WTC11 (cell line): ENCODE measurements around the gene RNASEL. TPM values are rescaled to one million over a fixed set of nuclear protein-coding genes. Genes with fewer than 3 reads are reported as not detected.

Experiments
- ATAC-seq: fragments of 200-7000 bp; cut with Tn5 transposase; 2 replicates; pipeline ENCODE4 v1.10.0; 2021; ENCODE audit warnings: mild to moderate bottlenecking, moderate library complexity
- CTCF ChIA-PET: fragments of 300-600 bp; sonication (Branson Sonifier 250); formaldehyde crosslinking; loops from one replicate; lab custom pipeline; 2021; ENCODE audit warnings: antibody characterized with exemption; lab: Charles Lee
- POLR2A ChIA-PET: fragments of 350-600 bp; sonication (Branson Sonifier 250); formaldehyde crosslinking; loops from one replicate; lab custom pipeline; 2021; ENCODE audit warnings: antibody characterized with exemption; lab: Charles Lee
- DNase-seq: peaks from one replicate; pipeline ENCODE4 v3.0.0; 2021; ENCODE audit warnings: low spot score
- H3K27ac Mint-ChIP-seq: 2 replicates; pipeline ENCODE4 v1.8.0; 2021; ENCODE audit warnings: mixed read lengths
- H3K27me3 Mint-ChIP-seq: 2 replicates; pipeline ENCODE4 v1.8.0; 2021; ENCODE audit warnings: low read depth, mild to moderate bottlenecking, moderate library complexity, mixed read lengths
- H3K36me3 Mint-ChIP-seq: 2 replicates; pipeline ENCODE4 v1.8.0; 2021; ENCODE audit warnings: mixed read lengths
- H3K4me1 Mint-ChIP-seq: 2 replicates; pipeline ENCODE4 v1.8.0; 2022; ENCODE audit warnings: mixed read lengths
- H3K4me3 Mint-ChIP-seq: 2 replicates; pipeline ENCODE4 v1.8.0; 2021; ENCODE audit warnings: mild to moderate bottlenecking, moderate library complexity, mixed read lengths
- H3K9me3 Mint-ChIP-seq: 2 replicates; pipeline ENCODE4 v1.8.0; 2021; ENCODE audit warnings: mixed read lengths
- E2F5 ChIP-seq: sonication (generic); formaldehyde crosslinking; IDR thresholded peaks from 2 replicates; pipeline ENCODE4 v1.8.1; 2022; ENCODE audit warnings: mild to moderate bottlenecking, moderate library complexity, missing genetic modification reagents
- GABPB1 ChIP-seq: sonication (generic); formaldehyde crosslinking; IDR thresholded peaks from 2 replicates; pipeline ENCODE4 v1.8.1; 2023; ENCODE audit warnings: mild to moderate bottlenecking, missing genetic modification reagents
- GTF2I ChIP-seq: fragments of 250-450 bp; sonication (Bioruptor Pico); conservative IDR thresholded peaks from 2 replicates; pipeline ENCODE4 v1.4.0; 2021; ENCODE audit warnings: mild to moderate bottlenecking
- OVOL2 ChIP-seq: fragments of 250-450 bp; sonication (Bioruptor Pico); IDR thresholded peaks from 2 replicates; pipeline ENCODE4 v1.9.0; 2021; ENCODE audit warnings: mild to moderate bottlenecking, borderline replicate concordance
- PREB ChIP-seq: sonication (generic); formaldehyde crosslinking; IDR thresholded peaks from 2 replicates; pipeline ENCODE4 v1.8.1; 2022; ENCODE audit warnings: mild to moderate bottlenecking, missing genetic modification reagents, moderate library complexity, borderline replicate concordance
- RORB ChIP-seq: fragments of 250-450 bp; sonication (Bioruptor Pico); IDR thresholded peaks from 2 replicates; pipeline ENCODE4 v1.9.0; 2021; ENCODE audit warnings: mild to moderate bottlenecking
- SP1 ChIP-seq: sonication (generic); formaldehyde crosslinking; conservative IDR thresholded peaks from 2 replicates; pipeline ENCODE4 v1.8.1; 2022; ENCODE audit warnings: missing genetic modification reagents
- TEAD1 ChIP-seq: sonication (generic); formaldehyde crosslinking; IDR thresholded peaks from 2 replicates; pipeline ENCODE4 v1.8.0; 2022; ENCODE audit warnings: mild to moderate bottlenecking, missing genetic modification reagents
- USF1 ChIP-seq: sonication (generic); formaldehyde crosslinking; IDR thresholded peaks from 2 replicates; pipeline ENCODE4 v1.8.0; 2022; ENCODE audit warnings: mild to moderate bottlenecking, missing genetic modification reagents
- ZBTB21 ChIP-seq: sonication (generic); formaldehyde crosslinking; IDR thresholded peaks from 2 replicates; pipeline ENCODE4 v1.8.1; 2023; ENCODE audit warnings: mild to moderate bottlenecking, missing genetic modification reagents, borderline replicate concordance
- ZNF121 ChIP-seq: sonication (generic); formaldehyde crosslinking; IDR thresholded peaks from 2 replicates; pipeline ENCODE4 v1.8.0; 2023; ENCODE audit warnings: missing genetic modification reagents
- ZNF232 ChIP-seq: sonication (generic); formaldehyde crosslinking; IDR thresholded peaks from 2 replicates; pipeline ENCODE4 v1.8.0; 2022; ENCODE audit warnings: mild to moderate bottlenecking, missing genetic modification reagents
- ZNF263 ChIP-seq: sonication (generic); formaldehyde crosslinking; IDR thresholded peaks from 2 replicates; pipeline ENCODE4 v1.8.1; 2022; ENCODE audit warnings: low read depth, mild to moderate bottlenecking, moderate library complexity, missing genetic modification reagents
- ZNF396 ChIP-seq: fragments of 250-450 bp; sonication (Bioruptor Pico); IDR thresholded peaks from 2 replicates; pipeline ENCODE4 v1.8.0; 2021; ENCODE audit warnings: mild to moderate bottlenecking, moderate library complexity, borderline replicate concordance
- ZNF416 ChIP-seq: fragments of 250-450 bp; sonication (Bioruptor Pico); IDR thresholded peaks from 2 replicates; pipeline ENCODE4 v1.9.0; 2021; ENCODE audit warnings: mild to moderate bottlenecking, inconsistent platforms
- total RNA-seq: library from RNA; stranded (reverse); gene quantifications from 3 replicates; pipeline ENCODE4 v1.2.3, GENCODE V29; 2021
- TF ChIP-seq, protein P1 (sequence below): fragments of 250-450 bp; sonication (Bioruptor Pico); IDR thresholded peaks from 2 replicates; pipeline ENCODE4 v1.8.0; 2021; ENCODE audit warnings: mild to moderate bottlenecking
- TF ChIP-seq, protein P2 (sequence below): sonication (generic); formaldehyde crosslinking; IDR thresholded peaks from 2 replicates; pipeline ENCODE4 v1.8.1; 2023; ENCODE audit warnings: mild to moderate bottlenecking, missing genetic modification reagents
- TF ChIP-seq, protein P3 (sequence below): fragments of 250-450 bp; sonication (Bioruptor Pico); conservative IDR thresholded peaks from 2 replicates; pipeline ENCODE4 v1.9.0; 2021; ENCODE audit warnings: mild to moderate bottlenecking
- TF ChIP-seq, protein P4 (sequence below): fragments of 250-450 bp; sonication (Bioruptor Pico); IDR thresholded peaks from 2 replicates; pipeline ENCODE4 v1.9.0; 2021; ENCODE audit warnings: mild to moderate bottlenecking
- TF ChIP-seq, protein P5 (sequence below): sonication (generic); formaldehyde crosslinking; IDR thresholded peaks from 2 replicates; pipeline ENCODE4 v1.8.0; 2022; ENCODE audit warnings: mild to moderate bottlenecking, missing genetic modification reagents
- TF ChIP-seq, protein P6 (sequence below): sonication (generic); formaldehyde crosslinking; IDR thresholded peaks from 2 replicates; pipeline ENCODE4 v1.8.0; 2022; ENCODE audit warnings: mild to moderate bottlenecking, missing genetic modification reagents
- TF ChIP-seq, protein P7 (sequence below): sonication (generic); formaldehyde crosslinking; IDR thresholded peaks from 2 replicates; pipeline ENCODE4 v1.8.1; 2023; ENCODE audit warnings: mild to moderate bottlenecking, moderate library complexity, missing genetic modification reagents

Gene RNASEL
- total RNA-seq, 1 experiment from 2014 or later = 0.77 TPM

GRCh38 chr1:182631053-182631677 is 42.1 kb upstream of the RNASEL start:
- Mint-ChIP-seq H3K4me3 (no peak overlapping the region), H3K4me1 (peaks cover 53% of the 10 kb centered on the region), H3K27me3 (no peaks in the 10 kb centered on the region), H3K9me3 (no peaks in the 10 kb centered on the region), H3K27ac (no peak overlapping the region), H3K36me3 (no peaks in the 10 kb centered on the region)
- ATAC-seq (peak; percentile 13; the same call in 1 of the 2 replicates), DNase-seq (no peak)
- ChIA-PET CTCF (interaction anchor here (0.8 to 1.2 kb wide), 4 partner anchors 15 to 153 kb away, joined by 3 to 4 read pairs (median 4); no protein-coding TSS in a partner anchor), POLR2A (interaction anchor here (0.6 kb wide), 1 partner anchor 252 kb away, joined by 3 read pairs; no protein-coding TSS in a partner anchor)
- TF ChIP-seq E2F5 = no peak
- no peak for TF ChIP-seq ZNF263
- TF ChIP-seq ZBTB21 = no peak
- no peak for TF ChIP-seq OVOL2
- TF ChIP-seq ZNF416 = no peak
- no peak for TF ChIP-seq USF1
- TF ChIP-seq, protein P1, sequence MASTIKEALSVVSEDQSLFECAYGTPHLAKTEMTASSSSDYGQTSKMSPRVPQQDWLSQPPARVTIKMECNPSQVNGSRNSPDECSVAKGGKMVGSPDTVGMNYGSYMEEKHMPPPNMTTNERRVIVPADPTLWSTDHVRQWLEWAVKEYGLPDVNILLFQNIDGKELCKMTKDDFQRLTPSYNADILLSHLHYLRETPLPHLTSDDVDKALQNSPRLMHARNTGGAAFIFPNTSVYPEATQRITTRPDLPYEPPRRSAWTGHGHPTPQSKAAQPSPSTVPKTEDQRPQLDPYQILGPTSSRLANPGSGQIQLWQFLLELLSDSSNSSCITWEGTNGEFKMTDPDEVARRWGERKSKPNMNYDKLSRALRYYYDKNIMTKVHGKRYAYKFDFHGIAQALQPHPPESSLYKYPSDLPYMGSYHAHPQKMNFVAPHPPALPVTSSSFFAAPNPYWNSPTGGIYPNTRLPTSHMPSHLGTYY (CRISPR knock-in tag) = no peak
- TF ChIP-seq ZNF396 (CRISPR knock-in tag) = no peak
- TF ChIP-seq, protein P2, sequence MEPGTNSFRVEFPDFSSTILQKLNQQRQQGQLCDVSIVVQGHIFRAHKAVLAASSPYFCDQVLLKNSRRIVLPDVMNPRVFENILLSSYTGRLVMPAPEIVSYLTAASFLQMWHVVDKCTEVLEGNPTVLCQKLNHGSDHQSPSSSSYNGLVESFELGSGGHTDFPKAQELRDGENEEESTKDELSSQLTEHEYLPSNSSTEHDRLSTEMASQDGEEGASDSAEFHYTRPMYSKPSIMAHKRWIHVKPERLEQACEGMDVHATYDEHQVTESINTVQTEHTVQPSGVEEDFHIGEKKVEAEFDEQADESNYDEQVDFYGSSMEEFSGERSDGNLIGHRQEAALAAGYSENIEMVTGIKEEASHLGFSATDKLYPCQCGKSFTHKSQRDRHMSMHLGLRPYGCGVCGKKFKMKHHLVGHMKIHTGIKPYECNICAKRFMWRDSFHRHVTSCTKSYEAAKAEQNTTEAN (CRISPR knock-in tag) = no peak
- no peak for TF ChIP-seq ZNF232 (CRISPR knock-in tag)
- TF ChIP-seq GABPB1 (CRISPR knock-in tag) = no peak
- TF ChIP-seq, protein P3, sequence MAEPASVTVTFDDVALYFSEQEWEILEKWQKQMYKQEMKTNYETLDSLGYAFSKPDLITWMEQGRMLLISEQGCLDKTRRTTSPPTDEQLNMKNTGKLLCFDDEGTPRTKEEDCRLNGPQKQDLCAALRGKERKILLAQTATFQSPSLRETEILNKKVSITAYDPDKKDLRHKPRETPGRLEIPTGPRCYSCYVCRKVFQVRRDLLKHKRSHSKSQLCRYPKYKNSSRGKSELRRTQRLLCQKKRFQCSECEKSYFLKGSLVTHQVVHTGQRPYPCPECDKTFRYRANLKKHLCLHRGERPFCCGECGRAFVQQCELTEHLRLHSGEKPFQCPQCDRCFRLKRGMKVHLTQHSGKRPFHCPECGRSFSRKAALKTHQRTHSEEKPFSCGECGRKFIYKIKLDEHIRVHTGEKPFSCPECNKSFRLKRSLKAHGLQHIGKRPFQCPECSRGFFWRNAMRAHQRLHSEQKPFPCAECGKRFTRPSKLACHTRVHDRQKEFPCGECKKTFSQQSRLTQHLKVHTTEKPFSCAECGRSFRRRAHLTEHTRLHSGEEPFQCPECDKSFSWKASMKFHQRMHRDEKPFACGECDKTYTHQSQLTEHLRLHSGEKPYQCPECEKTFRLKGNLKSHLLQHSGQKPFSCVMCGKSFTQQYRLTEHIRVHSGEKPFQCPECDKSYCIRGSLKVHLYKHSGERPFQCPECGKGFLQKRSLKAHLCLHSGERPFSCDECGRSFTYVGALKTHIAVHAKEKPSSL (CRISPR knock-in tag) = no peak
- TF ChIP-seq RORB (CRISPR knock-in tag) = no peak
- TF ChIP-seq, protein P4, sequence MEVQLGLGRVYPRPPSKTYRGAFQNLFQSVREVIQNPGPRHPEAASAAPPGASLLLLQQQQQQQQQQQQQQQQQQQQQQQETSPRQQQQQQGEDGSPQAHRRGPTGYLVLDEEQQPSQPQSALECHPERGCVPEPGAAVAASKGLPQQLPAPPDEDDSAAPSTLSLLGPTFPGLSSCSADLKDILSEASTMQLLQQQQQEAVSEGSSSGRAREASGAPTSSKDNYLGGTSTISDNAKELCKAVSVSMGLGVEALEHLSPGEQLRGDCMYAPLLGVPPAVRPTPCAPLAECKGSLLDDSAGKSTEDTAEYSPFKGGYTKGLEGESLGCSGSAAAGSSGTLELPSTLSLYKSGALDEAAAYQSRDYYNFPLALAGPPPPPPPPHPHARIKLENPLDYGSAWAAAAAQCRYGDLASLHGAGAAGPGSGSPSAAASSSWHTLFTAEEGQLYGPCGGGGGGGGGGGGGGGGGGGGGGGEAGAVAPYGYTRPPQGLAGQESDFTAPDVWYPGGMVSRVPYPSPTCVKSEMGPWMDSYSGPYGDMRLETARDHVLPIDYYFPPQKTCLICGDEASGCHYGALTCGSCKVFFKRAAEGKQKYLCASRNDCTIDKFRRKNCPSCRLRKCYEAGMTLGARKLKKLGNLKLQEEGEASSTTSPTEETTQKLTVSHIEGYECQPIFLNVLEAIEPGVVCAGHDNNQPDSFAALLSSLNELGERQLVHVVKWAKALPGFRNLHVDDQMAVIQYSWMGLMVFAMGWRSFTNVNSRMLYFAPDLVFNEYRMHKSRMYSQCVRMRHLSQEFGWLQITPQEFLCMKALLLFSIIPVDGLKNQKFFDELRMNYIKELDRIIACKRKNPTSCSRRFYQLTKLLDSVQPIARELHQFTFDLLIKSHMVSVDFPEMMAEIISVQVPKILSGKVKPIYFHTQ (CRISPR knock-in tag) = no peak

DNA sequence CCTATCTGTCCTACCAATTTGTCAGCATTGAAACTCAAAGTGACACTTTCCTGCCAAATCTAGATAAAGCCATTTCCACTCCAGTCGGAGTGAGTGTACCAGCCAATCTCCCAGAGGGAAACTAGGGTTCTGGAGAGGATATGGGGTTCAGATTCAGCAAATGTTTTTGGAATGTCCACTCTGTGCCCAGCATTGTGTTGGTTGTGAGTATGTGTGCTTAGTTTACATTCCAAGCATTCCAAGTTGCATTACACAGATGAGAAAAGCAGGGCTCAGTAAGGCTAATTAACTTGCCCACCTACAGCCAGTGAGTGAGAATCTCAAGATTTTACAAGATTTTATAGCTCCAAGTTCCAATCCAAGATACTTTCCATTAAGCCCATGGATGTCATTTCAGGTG is 41.5 kb upstream of the RNASEL start:
- Mint-ChIP-seq H3K4me3 (no peak overlapping the region), H3K36me3 (no peaks in the 10 kb centered on the region), H3K27ac (no peak overlapping the region; the same call in 1 of the 2 replicates), H3K9me3 (no peaks in the 10 kb centered on the region), H3K4me1 (peaks cover 57% of the 10 kb centered on the region), H3K27me3 (no peaks in the 10 kb centered on the region)
- peak; percentile 13 for ATAC-seq
- POLR2A ChIA-PET = no interaction called here
- DNase-seq = no peak
- CTCF ChIA-PET = interaction anchor here (0.8 to 2.0 kb wide), 5 partner anchors 14 to 154 kb away, joined by 3 to 9 read pairs (median 4); no protein-coding TSS in a partner anchor
- no peak; the same call in 1 of the 2 replicates for TF ChIP-seq TEAD1 (CRISPR knock-in tag)
- TF ChIP-seq, protein P5, sequence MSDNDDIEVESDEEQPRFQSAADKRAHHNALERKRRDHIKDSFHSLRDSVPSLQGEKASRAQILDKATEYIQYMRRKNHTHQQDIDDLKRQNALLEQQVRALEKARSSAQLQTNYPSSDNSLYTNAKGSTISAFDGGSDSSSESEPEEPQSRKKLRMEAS (CRISPR knock-in tag) = no peak
- no peak for TF ChIP-seq SP1 (CRISPR knock-in tag)
- no peak for TF ChIP-seq GTF2I (CRISPR knock-in tag)
- no peak for TF ChIP-seq ZNF121 (CRISPR knock-in tag)
- TF ChIP-seq, protein P6, sequence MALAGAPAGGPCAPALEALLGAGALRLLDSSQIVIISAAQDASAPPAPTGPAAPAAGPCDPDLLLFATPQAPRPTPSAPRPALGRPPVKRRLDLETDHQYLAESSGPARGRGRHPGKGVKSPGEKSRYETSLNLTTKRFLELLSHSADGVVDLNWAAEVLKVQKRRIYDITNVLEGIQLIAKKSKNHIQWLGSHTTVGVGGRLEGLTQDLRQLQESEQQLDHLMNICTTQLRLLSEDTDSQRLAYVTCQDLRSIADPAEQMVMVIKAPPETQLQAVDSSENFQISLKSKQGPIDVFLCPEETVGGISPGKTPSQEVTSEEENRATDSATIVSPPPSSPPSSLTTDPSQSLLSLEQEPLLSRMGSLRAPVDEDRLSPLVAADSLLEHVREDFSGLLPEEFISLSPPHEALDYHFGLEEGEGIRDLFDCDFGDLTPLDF = no peak
- no peak for TF ChIP-seq PREB
- TF ChIP-seq, protein P7, sequence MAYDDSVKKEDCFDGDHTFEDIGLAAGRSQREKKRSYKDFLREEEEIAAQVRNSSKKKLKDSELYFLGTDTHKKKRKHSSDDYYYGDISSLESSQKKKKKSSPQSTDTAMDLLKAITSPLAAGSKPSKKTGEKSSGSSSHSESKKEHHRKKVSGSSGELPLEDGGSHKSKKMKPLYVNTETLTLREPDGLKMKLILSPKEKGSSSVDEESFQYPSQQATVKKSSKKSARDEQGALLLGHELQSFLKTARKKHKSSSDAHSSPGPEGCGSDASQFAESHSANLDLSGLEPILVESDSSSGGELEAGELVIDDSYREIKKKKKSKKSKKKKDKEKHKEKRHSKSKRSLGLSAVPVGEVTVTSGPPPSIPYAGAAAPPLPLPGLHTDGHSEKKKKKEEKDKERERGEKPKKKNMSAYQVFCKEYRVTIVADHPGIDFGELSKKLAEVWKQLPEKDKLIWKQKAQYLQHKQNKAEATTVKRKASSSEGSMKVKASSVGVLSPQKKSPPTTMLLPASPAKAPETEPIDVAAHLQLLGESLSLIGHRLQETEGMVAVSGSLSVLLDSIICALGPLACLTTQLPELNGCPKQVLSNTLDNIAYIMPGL (CRISPR knock-in tag) = no peak
